HepG2 (cell line): ENCODE data around the gene MTA3. TPM values are rescaled to one million over a fixed set of nuclear protein-coding genes. Genes with fewer than 3 reads are reported as not detected.

Source experiments
- DBP ChIP-seq: sonication (generic); formaldehyde crosslinking; IDR thresholded peaks from 2 replicates; pipeline ENCODE4 v1.4.0; 2020; ENCODE audit warnings: missing genetic modification reagents; ENCODE audit errors: not compliant biosample characterization
- DR1 ChIP-seq: sonication (generic); formaldehyde crosslinking; IDR thresholded peaks from 2 replicates; pipeline ENCODE4 v1.8.0; 2021; ENCODE audit warnings: mild to moderate bottlenecking, missing genetic modification reagents, inconsistent platforms
- HIC2 ChIP-seq: sonication (generic); formaldehyde crosslinking; IDR thresholded peaks from 2 replicates; pipeline ENCODE4 v1.9.0; 2022; ENCODE audit warnings: low read depth, missing genetic modification reagents
- MTA3 ChIP-seq: sonication (generic); formaldehyde crosslinking; IDR thresholded peaks from 2 replicates; pipeline ENCODE4 v1.4.0; 2020; ENCODE audit warnings: missing genetic modification reagents
- PLSCR1 ChIP-seq: sonication (generic); formaldehyde crosslinking; IDR thresholded peaks from 2 replicates; pipeline ENCODE4 v1.5.0; 2020; ENCODE audit warnings: missing genetic modification reagents, mild to moderate bottlenecking, borderline replicate concordance
- TGIF2 ChIP-seq: IDR thresholded peaks from 2 replicates; pipeline ENCODE4 v1.6.1; 2016; ENCODE audit warnings: control low read depth, missing compliant biosample characterization
- ZFP41 ChIP-seq: sonication (generic); formaldehyde crosslinking; IDR thresholded peaks from 2 replicates; pipeline ENCODE4 v1.4.0; 2020; ENCODE audit warnings: mild to moderate bottlenecking, missing genetic modification reagents, borderline replicate concordance
- ZFX ChIP-seq: sonication (generic); formaldehyde crosslinking; IDR thresholded peaks from 2 replicates; pipeline ENCODE4 v1.4.0; 2020; ENCODE audit warnings: mild to moderate bottlenecking, low read depth, missing genetic modification reagents, moderate library complexity
- ZNF30 ChIP-seq: sonication (generic); formaldehyde crosslinking; IDR thresholded peaks from 2 replicates; pipeline ENCODE4 v1.5.0; 2020; ENCODE audit warnings: mild to moderate bottlenecking, missing genetic modification reagents
- ZNF432 ChIP-seq: sonication (generic); formaldehyde crosslinking; IDR thresholded peaks from 2 replicates; pipeline ENCODE4 v1.5.0; 2020; ENCODE audit warnings: missing genetic modification reagents, mild to moderate bottlenecking, borderline replicate concordance
- ZNF614 ChIP-seq: IDR thresholded peaks from 2 replicates; pipeline ENCODE4 v1.6.1; 2018; ENCODE audit warnings: missing biosample characterization, missing genetic modification reagents, inconsistent platforms, borderline replicate concordance
- ZNF761 ChIP-seq: sonication (generic); formaldehyde crosslinking; conservative IDR thresholded peaks from 2 replicates; pipeline ENCODE4 v1.4.0; 2020; ENCODE audit warnings: mild to moderate bottlenecking, missing genetic modification reagents
- ZNF883 ChIP-seq: sonication (generic); formaldehyde crosslinking; IDR thresholded peaks from 2 replicates; pipeline ENCODE4 v1.5.1; 2020; ENCODE audit warnings: mild to moderate bottlenecking, missing genetic modification reagents; ENCODE audit errors: not compliant biosample characterization
- polyA plus RNA-seq, 8 experiments: library from polyadenylated mRNA; depleted of rRNA in 3 of 8; stranded (reverse) in 7 of 8; unstranded in 1 of 8; fragments of >200 nt; fragmentation: Illumina TruSeq in 4 of 8; extraction: Trizol in 4 of 8; gene quantifications; 2 replicates each; pipeline versions ENCODE4 v1.2.1 to v1.2.3, GENCODE V29; 2011 to 2016; ENCODE audit warnings: low read depth in 4 of 8, missing spikeins in 1 of 8, mixed read lengths in 1 of 8; ENCODE audit not compliant: insufficient read depth in 1 of 8
- total RNA-seq, 5 experiments: library from RNA; depleted of rRNA; stranded (reverse); fragments of >200 nt; fragmentation: Illumina TruSeq; extraction: Trizol; gene quantifications; 2 replicates each; pipeline ENCODE4 v1.2.3, GENCODE V29; 2016; ENCODE audit warnings: low read depth in 1 of 5
- TF ChIP-seq, protein P1 (sequence below): sonication (generic); formaldehyde crosslinking; IDR thresholded peaks from 2 replicates; pipeline ENCODE4 v1.8.0; 2022; ENCODE audit warnings: missing genetic modification reagents, mild to moderate bottlenecking, borderline replicate concordance
- TF ChIP-seq, protein P2 (sequence below): sonication (generic); formaldehyde crosslinking; IDR thresholded peaks from 2 replicates; pipeline ENCODE4 v1.5.0; 2020; ENCODE audit warnings: missing genetic modification reagents
- TF ChIP-seq, protein P3 (sequence below): sonication (generic); formaldehyde crosslinking; IDR thresholded peaks from 2 replicates; pipeline ENCODE4 v1.4.0; 2020; ENCODE audit warnings: missing genetic modification reagents, low read depth, mild to moderate bottlenecking, borderline replicate concordance
- TF ChIP-seq, protein P4 (sequence below), 2 experiments: IDR thresholded peaks; 2 replicates each; pipeline ENCODE4 v1.6.1; 2011 to 2012; ENCODE audit warnings: low read length in 2 of 2, borderline replicate concordance in 1 of 2, low read depth in 1 of 2, mild to moderate bottlenecking in 1 of 2, moderate library complexity in 1 of 2

MTA3 gene
- total and polyA plus RNA-seq, 2 of the 13 experiments (the other 11 are each of a cell fraction or from before 2014, with no cell fraction given) = 48.8 to 77.8 TPM

GRCh38 chr2:42663106-42663780 is 94.8 kb downstream of the MTA3 start (continued):
- no peak for TF ChIP-seq DBP (CRISPR knock-in tag)
- no peak for TF ChIP-seq ZNF30 (CRISPR knock-in tag)
- TF ChIP-seq ZFX = peak; percentile 51; the same call in 1 of the 2 replicates
- TF ChIP-seq PLSCR1 = no peak
- TF ChIP-seq TGIF2 (CRISPR knock-in tag) = no peak
- no peak for TF ChIP-seq ZFP41
- TF ChIP-seq, protein P1, sequence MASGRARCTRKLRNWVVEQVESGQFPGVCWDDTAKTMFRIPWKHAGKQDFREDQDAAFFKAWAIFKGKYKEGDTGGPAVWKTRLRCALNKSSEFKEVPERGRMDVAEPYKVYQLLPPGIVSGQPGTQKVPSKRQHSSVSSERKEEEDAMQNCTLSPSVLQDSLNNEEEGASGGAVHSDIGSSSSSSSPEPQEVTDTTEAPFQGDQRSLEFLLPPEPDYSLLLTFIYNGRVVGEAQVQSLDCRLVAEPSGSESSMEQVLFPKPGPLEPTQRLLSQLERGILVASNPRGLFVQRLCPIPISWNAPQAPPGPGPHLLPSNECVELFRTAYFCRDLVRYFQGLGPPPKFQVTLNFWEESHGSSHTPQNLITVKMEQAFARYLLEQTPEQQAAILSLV (CRISPR knock-in tag) = no peak
- no peak for TF ChIP-seq ZNF432 (CRISPR knock-in tag)
- no peak for TF ChIP-seq ZNF883
- TF ChIP-seq, protein P2, sequence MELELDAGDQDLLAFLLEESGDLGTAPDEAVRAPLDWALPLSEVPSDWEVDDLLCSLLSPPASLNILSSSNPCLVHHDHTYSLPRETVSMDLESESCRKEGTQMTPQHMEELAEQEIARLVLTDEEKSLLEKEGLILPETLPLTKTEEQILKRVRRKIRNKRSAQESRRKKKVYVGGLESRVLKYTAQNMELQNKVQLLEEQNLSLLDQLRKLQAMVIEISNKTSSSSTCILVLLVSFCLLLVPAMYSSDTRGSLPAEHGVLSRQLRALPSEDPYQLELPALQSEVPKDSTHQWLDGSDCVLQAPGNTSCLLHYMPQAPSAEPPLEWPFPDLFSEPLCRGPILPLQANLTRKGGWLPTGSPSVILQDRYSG (CRISPR knock-in tag) = no peak
- TF ChIP-seq, protein P3, sequence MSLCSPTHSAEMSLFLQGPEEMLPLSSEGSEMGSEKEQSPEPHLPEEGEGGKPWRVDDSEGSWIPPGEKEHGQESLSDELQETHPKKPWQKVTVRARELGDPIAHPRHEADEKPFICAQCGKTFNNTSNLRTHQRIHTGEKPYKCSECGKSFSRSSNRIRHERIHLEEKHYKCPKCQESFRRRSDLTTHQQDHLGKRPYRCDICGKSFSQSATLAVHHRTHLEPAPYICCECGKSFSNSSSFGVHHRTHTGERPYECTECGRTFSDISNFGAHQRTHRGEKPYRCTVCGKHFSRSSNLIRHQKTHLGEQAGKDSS = no peak
- no peak for TF ChIP-seq ZNF761 (CRISPR knock-in tag)
- no peak for TF ChIP-seq DR1 (CRISPR knock-in tag)
- TF ChIP-seq, protein P4, sequence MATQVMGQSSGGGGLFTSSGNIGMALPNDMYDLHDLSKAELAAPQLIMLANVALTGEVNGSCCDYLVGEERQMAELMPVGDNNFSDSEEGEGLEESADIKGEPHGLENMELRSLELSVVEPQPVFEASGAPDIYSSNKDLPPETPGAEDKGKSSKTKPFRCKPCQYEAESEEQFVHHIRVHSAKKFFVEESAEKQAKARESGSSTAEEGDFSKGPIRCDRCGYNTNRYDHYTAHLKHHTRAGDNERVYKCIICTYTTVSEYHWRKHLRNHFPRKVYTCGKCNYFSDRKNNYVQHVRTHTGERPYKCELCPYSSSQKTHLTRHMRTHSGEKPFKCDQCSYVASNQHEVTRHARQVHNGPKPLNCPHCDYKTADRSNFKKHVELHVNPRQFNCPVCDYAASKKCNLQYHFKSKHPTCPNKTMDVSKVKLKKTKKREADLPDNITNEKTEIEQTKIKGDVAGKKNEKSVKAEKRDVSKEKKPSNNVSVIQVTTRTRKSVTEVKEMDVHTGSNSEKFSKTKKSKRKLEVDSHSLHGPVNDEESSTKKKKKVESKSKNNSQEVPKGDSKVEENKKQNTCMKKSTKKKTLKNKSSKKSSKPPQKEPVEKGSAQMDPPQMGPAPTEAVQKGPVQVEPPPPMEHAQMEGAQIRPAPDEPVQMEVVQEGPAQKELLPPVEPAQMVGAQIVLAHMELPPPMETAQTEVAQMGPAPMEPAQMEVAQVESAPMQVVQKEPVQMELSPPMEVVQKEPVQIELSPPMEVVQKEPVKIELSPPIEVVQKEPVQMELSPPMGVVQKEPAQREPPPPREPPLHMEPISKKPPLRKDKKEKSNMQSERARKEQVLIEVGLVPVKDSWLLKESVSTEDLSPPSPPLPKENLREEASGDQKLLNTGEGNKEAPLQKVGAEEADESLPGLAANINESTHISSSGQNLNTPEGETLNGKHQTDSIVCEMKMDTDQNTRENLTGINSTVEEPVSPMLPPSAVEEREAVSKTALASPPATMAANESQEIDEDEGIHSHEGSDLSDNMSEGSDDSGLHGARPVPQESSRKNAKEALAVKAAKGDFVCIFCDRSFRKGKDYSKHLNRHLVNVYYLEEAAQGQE (IDR thresholded peaks at IDR 0.05; ENCODE audit: borderline replicate concordance in 1 of 2, low read depth in 1 of 2, low read length in 2 of 2) = no peak
- TF ChIP-seq ZNF614 = no peak
- TF ChIP-seq MTA3 = no peak
- TF ChIP-seq HIC2 (CRISPR knock-in tag) = no peak
